ENCODE results near the gene RALA.
"Not testable (repeated sequence)": the region's sequence is repeated elsewhere in the genome, so short reads cannot be mapped to it uniquely, and the experiment has no call there.

RALA gene

DNA sequence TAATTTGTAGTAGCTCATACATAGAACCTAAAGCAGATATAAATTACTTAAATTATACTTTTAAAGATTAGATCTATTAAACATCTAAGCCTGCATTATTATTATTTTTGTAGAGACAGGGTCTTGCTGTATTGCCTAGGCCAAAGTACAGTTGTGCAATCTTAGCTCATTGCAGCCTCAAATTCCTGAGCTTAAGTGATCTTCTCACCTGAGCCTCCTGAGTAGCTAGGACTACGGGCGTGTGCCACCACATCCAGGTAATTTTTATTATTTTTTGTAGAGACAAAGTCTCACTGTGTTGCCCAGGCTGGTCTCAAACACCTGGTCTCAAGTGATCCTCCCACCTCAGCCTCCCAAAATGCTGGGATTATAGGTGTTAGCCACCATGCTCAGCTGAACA is 46.7 kb downstream of the RALA start:
- Histone ChIP-seq H3K9me3 (ENCODE audit: control insufficient read depth, insufficient read depth, low read length) (no peaks in the 10 kb centered on the region), H3K27me3 (ENCODE audit: control insufficient read depth, insufficient read depth, low read length) (no peaks in the 10 kb centered on the region), H3K36me3 (ENCODE audit: control insufficient read depth, insufficient read depth, low read length) (no peaks in the 10 kb centered on the region), H3K4me1 (ENCODE audit: control insufficient read depth, insufficient read depth, low read length) (peaks cover 27% of the 10 kb centered on the region), H3K4me3 (ENCODE audit: low read depth, low read length) (no peak overlapping the region), H3K27ac (ENCODE audit: low read depth, low read length) (no peak overlapping the region), H3K9ac (ENCODE audit: low read depth, low read length) (no peak overlapping the region)

DNA sequence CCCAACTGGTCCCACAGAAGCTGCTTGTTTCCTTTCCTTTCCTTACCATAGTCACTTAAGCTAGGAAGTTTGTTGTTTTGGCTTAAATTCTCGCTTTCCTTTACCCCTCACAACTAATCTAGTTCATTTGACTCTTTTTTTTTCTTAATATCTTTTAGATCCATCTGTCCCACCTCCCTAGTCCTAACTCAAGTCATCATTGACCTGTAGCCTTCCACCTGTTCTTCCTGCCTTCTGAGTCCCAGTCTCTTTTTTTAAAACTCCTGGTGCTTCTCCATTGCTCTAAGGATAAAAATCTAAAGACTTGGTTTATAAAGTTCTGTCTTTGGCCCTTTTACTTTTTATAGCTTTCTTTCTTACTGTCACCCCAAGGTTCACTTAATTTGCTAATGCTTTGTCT is 47.6 kb downstream of the RALA start:
- no peaks in the 10 kb centered on the region for H3K27me3 ChIP-seq (ENCODE audit: control insufficient read depth, insufficient read depth, low read length)
- H3K9ac ChIP-seq (ENCODE audit: low read depth, low read length), result no peak overlapping the region
- H3K27ac ChIP-seq (ENCODE audit: low read depth, low read length), result no peak overlapping the region
- no peaks in the 10 kb centered on the region for H3K9me3 ChIP-seq (ENCODE audit: control insufficient read depth, insufficient read depth, low read length)
- H3K4me1 ChIP-seq (ENCODE audit: control insufficient read depth, insufficient read depth, low read length), result peaks cover 20% of the 10 kb centered on the region
- no peak overlapping the region for H3K4me3 ChIP-seq (ENCODE audit: low read depth, low read length)
- no peaks in the 10 kb centered on the region for H3K36me3 ChIP-seq (ENCODE audit: control insufficient read depth, insufficient read depth, low read length)

DNA sequence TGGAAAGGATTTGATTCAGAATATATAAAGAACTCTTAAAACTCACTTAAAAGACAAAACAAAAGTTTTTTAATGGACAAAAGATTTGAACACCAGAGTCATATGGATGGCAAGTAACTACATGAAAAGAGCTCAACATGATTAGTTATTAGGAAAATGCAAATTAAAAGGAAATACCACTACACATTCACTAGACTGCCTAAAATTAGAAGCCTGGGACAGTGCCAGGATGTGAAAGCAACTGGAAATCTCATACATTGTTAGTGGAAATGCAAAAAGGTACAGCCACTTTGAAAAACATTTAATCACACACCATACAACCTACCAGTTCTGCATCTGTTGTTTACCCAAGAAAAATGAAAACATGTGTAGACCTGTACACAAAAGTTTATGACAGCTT is 48.8 kb downstream of the RALA start:
- Histone ChIP-seq H3K9me3 (ENCODE audit: control insufficient read depth, insufficient read depth, low read length) (no peaks in the 10 kb centered on the region), H3K27ac (ENCODE audit: low read depth, low read length) (no peak overlapping the region), H3K36me3 (ENCODE audit: control insufficient read depth, insufficient read depth, low read length) (no peaks in the 10 kb centered on the region), H3K9ac (ENCODE audit: low read depth, low read length) (no peak overlapping the region), H3K4me1 (ENCODE audit: control insufficient read depth, insufficient read depth, low read length) (peaks cover 7% of the 10 kb centered on the region), H3K27me3 (ENCODE audit: control insufficient read depth, insufficient read depth, low read length) (no peaks in the 10 kb centered on the region), H3K4me3 (ENCODE audit: low read depth, low read length) (no peak overlapping the region)

- no peaks in the 10 kb centered on the region for H3K36me3 ChIP-seq (ENCODE audit: control insufficient read depth, insufficient read depth, low read length)
- no peak overlapping the region for H3K27ac ChIP-seq (ENCODE audit: low read depth, low read length)
- H3K9ac ChIP-seq (ENCODE audit: low read depth, low read length), result no peak overlapping the region
- no peak overlapping the region for H3K4me3 ChIP-seq (ENCODE audit: low read depth, low read length)
- no peaks in the 10 kb centered on the region for H3K4me1 ChIP-seq (ENCODE audit: control insufficient read depth, insufficient read depth, low read length)
- no peaks in the 10 kb centered on the region for H3K27me3 ChIP-seq (ENCODE audit: control insufficient read depth, insufficient read depth, low read length)
- no peaks in the 10 kb centered on the region for H3K9me3 ChIP-seq (ENCODE audit: control insufficient read depth, insufficient read depth, low read length)
Observed at GRCh38 chr7:39673868-39674267, 50.5 kb downstream of the RALA start.

DNA sequence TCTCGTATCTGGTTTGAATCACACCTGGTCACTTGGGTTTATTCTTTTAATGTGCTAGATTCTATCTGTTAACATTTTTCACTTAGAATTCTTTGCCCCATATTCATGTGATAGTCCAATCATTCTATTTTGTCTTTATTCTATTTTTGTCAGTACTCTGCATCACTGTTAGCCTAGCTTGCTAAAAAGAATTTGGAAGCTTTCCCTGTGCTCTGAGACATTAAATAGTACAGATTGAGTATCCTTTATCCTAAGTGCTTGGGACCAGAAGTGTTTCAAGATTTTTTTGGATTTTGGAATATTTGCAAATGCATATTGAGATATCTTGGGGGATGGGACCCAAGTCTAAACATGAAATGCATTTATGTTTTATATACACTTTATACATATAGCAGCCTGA is 51.0 kb downstream of the RALA start:
- Histone ChIP-seq H3K9me3 (ENCODE audit: control insufficient read depth, insufficient read depth, low read length) (no peaks in the 10 kb centered on the region), H3K27ac (ENCODE audit: low read depth, low read length) (no peak overlapping the region), H3K9ac (ENCODE audit: low read depth, low read length) (no peak overlapping the region), H3K36me3 (ENCODE audit: control insufficient read depth, insufficient read depth, low read length) (no peaks in the 10 kb centered on the region), H3K4me1 (ENCODE audit: control insufficient read depth, insufficient read depth, low read length) (no peaks in the 10 kb centered on the region), H3K27me3 (ENCODE audit: control insufficient read depth, insufficient read depth, low read length) (no peaks in the 10 kb centered on the region), H3K4me3 (ENCODE audit: low read depth, low read length) (no peak overlapping the region)

DNA sequence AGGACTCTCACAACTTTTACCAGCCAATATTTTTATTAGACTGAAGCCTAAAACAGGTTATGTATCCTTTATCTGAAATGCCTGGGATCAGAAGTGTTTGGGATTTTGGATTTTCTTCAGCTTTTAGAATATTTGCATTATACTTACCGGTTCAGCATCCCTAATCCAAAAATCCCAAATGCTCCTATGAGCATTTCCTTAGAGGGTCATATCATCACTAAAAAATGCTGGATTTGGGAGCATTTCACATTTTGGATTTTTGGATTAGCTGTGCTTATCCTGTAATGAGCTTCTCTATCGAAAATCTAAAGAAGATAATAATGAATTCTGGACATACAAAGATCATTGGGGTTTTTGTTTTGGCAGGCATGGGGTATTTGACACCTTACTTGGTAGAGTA is 53.0 kb downstream of the RALA start:
- Histone ChIP-seq H3K4me3 (ENCODE audit: low read depth, low read length) (no peak overlapping the region), H3K9ac (ENCODE audit: low read depth, low read length) (no peak overlapping the region), H3K36me3 (ENCODE audit: control insufficient read depth, insufficient read depth, low read length) (no peaks in the 10 kb centered on the region), H3K27me3 (ENCODE audit: control insufficient read depth, insufficient read depth, low read length) (no peaks in the 10 kb centered on the region), H3K4me1 (ENCODE audit: control insufficient read depth, insufficient read depth, low read length) (peaks cover 10% of the 10 kb centered on the region), H3K27ac (ENCODE audit: low read depth, low read length) (no peak overlapping the region), H3K9me3 (ENCODE audit: control insufficient read depth, insufficient read depth, low read length) (no peaks in the 10 kb centered on the region)

- H3K9ac ChIP-seq (ENCODE audit: low read depth, low read length), result no peak overlapping the region
- no peaks in the 10 kb centered on the region for H3K27me3 ChIP-seq (ENCODE audit: control insufficient read depth, insufficient read depth, low read length)
- no peak overlapping the region for H3K27ac ChIP-seq (ENCODE audit: low read depth, low read length)
- peaks cover 25% of the 10 kb centered on the region for H3K4me1 ChIP-seq (ENCODE audit: control insufficient read depth, insufficient read depth, low read length)
- H3K9me3 ChIP-seq (ENCODE audit: control insufficient read depth, insufficient read depth, low read length), result no peaks in the 10 kb centered on the region
- no peaks in the 10 kb centered on the region for H3K36me3 ChIP-seq (ENCODE audit: control insufficient read depth, insufficient read depth, low read length)
- H3K4me3 ChIP-seq (ENCODE audit: low read depth, low read length), result no peak overlapping the region
Observed at GRCh38 chr7:39678930-39679709, 55.7 kb downstream of the RALA start.

DNA sequence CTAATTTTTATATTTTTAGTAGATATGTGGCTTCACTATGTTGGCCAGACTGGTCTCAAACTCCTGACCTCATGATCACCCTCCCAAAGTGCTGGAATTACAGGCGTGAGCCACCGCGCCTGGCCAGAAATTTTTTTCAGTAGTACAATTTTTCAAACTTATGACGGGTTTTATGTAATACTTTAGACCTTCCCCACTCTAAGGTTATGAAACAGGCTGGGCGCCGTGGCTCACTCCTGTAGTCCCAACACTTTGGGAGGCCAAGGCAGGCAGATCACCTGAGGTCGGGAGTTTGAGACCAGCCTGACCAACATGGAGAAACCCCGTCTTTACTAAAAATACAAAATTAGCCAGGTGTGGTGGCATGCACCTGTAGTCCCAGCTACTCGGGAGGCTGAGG is 56.5 kb downstream of the RALA start:
- not testable (repeated sequence) for H3K4me3 ChIP-seq (ENCODE audit: low read depth, low read length); H3K36me3 ChIP-seq (ENCODE audit: control insufficient read depth, insufficient read depth, low read length); H3K9ac ChIP-seq (ENCODE audit: low read depth, low read length); H3K9me3 ChIP-seq (ENCODE audit: control insufficient read depth, insufficient read depth, low read length); H3K27me3 ChIP-seq (ENCODE audit: control insufficient read depth, insufficient read depth, low read length); H3K27ac ChIP-seq (ENCODE audit: low read depth, low read length)
- H3K4me1 ChIP-seq (ENCODE audit: control insufficient read depth, insufficient read depth, low read length), result peaks cover 25% of the 10 kb centered on the region

DNA sequence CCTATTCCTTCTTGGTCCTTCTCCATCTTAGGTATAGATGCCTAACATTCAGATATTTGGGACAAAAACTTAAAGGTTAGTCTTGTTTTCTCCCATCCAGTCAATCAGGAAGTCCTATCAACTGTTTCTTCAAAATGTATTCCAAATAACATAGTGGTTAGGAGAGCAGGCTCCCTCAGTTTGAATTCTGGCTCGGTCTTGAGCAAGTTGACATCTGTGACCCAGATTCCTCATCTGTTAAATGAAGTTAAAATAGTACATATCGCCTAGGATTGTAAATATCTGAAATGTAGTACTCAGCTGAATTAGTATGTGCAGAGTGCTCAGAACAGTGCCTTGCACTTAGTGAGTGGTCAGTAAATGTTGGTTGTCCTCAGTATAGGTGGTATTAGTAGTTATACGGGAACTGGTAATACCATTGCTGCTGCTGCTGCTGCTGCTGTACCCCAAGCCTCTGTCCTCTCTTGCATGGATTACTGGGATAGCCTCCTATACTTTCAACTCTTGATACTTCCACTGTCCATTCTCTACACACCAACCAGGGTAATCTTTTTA is 58.6 kb downstream of the RALA start:
- no peaks in the 10 kb centered on the region for H3K9me3 ChIP-seq (ENCODE audit: control insufficient read depth, insufficient read depth, low read length)
- no peak overlapping the region for H3K9ac ChIP-seq (ENCODE audit: low read depth, low read length)
- H3K4me3 ChIP-seq (ENCODE audit: low read depth, low read length), result no peak overlapping the region
- H3K27me3 ChIP-seq (ENCODE audit: control insufficient read depth, insufficient read depth, low read length), result no peaks in the 10 kb centered on the region
- no peaks in the 10 kb centered on the region for H3K36me3 ChIP-seq (ENCODE audit: control insufficient read depth, insufficient read depth, low read length)
- no peak overlapping the region for H3K27ac ChIP-seq (ENCODE audit: low read depth, low read length)
- H3K4me1 ChIP-seq (ENCODE audit: control insufficient read depth, insufficient read depth, low read length), result peaks cover 25% of the 10 kb centered on the region

- Histone ChIP-seq H3K4me1 (ENCODE audit: control insufficient read depth, insufficient read depth, low read length) (peaks cover 25% of the 10 kb centered on the region), H3K4me3 (ENCODE audit: low read depth, low read length) (no peak overlapping the region), H3K9ac (ENCODE audit: low read depth, low read length) (no peak overlapping the region), H3K27ac (ENCODE audit: low read depth, low read length) (no peak overlapping the region), H3K27me3 (ENCODE audit: control insufficient read depth, insufficient read depth, low read length) (no peaks in the 10 kb centered on the region), H3K36me3 (ENCODE audit: control insufficient read depth, insufficient read depth, low read length) (peaks cover 10% of the 10 kb centered on the region; the same call in 1 of the 2 replicates), H3K9me3 (ENCODE audit: control insufficient read depth, insufficient read depth, low read length) (no peaks in the 10 kb centered on the region)
Observed at GRCh38 chr7:39683216-39683845, 60.0 kb downstream of the RALA start.

DNA sequence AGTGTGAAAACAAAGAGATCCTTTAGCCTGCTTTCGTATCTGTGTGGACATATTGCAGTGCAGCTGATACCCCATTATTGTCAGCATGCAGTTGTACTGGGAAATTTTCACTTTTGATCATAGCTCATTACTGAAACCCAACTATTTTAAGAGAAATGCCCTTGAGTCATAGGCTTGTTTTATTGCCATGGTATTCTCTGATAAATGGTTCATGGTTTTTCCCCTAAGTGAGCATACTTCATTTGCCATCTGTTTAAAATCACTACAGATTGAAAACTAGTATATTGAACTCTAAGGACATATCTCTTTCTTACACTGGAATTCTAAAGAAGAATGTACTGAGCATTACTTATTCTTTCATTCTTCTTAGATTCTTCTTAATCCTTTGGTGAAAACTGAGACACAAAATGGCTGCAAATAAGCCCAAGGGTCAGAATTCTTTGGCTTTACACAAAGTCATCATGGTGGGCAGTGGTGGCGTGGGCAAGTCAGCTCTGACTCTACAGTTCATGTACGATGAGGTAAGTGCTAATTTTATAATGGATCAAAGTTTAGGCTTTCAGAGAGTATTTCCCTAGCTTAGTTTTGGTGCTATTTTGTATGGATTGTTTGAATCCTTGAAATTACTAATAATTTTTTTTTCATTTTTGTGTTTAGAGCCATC is 63.0 kb downstream of the RALA start:
- Histone ChIP-seq H3K4me3 (ENCODE audit: low read depth, low read length) (no peak overlapping the region), H3K4me1 (ENCODE audit: control insufficient read depth, insufficient read depth, low read length) (peaks cover 15% of the 10 kb centered on the region), H3K9ac (ENCODE audit: low read depth, low read length) (no peak overlapping the region), H3K27me3 (ENCODE audit: control insufficient read depth, insufficient read depth, low read length) (no peaks in the 10 kb centered on the region), H3K27ac (ENCODE audit: low read depth, low read length) (no peak overlapping the region), H3K36me3 (ENCODE audit: control insufficient read depth, insufficient read depth, low read length) (peaks cover 36% of the 10 kb centered on the region), H3K9me3 (ENCODE audit: control insufficient read depth, insufficient read depth, low read length) (no peaks in the 10 kb centered on the region)

Measured in HUES48 (cell line).